ENCODE data around the gene CPLX3.

Gene CPLX3

DNA sequence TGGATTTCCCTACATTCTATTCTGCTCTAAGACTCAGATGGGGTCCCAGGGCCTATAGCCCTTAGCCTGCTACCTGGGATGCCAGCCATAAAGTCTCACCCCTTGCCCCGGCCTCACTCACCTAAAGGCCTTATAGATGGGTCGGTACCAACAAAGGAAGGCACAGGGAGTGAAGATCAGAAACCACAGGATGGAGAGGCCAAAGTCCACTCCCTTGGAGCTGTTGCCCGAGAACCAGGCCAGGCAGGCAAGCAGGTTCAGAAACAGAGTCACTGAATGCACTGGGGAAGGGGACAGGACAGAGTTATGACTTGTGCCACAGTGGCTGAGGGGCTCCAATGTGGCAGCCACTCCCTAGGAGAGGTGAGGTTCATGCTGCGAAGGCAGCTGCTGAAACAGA, 24.0 kb downstream of the CPLX3 start:
- DNase-seq, result no peak

DNA sequence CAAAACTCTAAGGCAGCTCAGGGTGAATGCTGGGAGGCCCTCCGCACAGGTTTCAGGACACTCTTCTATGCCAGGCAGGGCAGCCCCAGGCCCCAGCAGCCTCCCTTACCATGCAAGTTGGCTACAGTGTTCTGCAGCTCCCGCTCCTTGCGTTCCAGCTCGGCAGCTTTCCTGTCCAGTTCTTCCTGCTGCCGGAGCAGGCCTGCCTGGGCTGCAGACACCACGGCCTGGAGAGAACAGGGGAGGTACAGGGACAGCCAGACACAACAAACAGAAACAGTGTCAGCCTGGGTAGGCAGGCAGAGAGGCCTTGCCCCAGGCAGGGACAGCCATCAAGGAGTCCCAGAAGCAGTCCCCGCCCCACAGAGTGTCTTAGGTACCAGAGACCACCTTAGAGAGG, 25.5 kb downstream of the CPLX3 start:
- no peak for DNase-seq

- no peak for DNase-seq
Measured at GRCh38 chr15:74854453-74855022, 28.1 kb downstream of the CPLX3 start.

GRCh38 chr15:74855857-74856256, 29.4 kb downstream of the CPLX3 start:
- no peak for DNase-seq

- no peak for DNase-seq
Measured at GRCh38 chr15:74856537-74856936, 30.1 kb downstream of the CPLX3 start.

DNA sequence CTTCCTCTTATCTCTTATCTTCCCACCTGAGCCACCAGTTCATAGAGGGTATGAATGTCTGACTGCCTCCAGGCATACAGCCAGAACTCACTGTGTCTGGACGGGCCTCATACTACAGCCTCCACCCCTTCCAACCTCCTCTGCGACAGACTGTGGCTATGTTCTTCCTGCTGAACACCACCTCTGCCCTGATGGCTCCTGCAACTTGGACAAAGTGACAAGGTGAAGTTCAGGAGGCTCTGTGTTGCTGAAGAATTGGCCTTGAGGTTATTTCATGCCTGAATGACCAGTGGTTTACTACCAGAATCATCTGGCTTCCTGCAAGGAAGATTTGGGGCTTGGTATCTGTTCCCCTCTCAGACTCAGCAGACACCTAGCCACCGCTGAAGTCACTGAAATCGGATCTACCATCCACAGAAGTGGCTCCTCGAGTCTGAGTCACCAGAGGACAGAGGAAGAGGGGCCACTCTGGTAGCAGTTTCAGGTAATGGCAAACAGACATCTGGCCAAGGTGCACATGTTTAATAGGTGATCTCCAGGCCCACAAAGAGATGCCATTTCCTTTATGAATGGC, 30.7 kb downstream of the CPLX3 start:
- DNase-seq, result no peak

- no peak for DNase-seq
Measured at GRCh38 chr15:74857671-74858368, 31.4 kb downstream of the CPLX3 start.

- no peak for DNase-seq
Measured at GRCh38 chr15:74858369-74858740, 31.9 kb downstream of the CPLX3 start.

DNA sequence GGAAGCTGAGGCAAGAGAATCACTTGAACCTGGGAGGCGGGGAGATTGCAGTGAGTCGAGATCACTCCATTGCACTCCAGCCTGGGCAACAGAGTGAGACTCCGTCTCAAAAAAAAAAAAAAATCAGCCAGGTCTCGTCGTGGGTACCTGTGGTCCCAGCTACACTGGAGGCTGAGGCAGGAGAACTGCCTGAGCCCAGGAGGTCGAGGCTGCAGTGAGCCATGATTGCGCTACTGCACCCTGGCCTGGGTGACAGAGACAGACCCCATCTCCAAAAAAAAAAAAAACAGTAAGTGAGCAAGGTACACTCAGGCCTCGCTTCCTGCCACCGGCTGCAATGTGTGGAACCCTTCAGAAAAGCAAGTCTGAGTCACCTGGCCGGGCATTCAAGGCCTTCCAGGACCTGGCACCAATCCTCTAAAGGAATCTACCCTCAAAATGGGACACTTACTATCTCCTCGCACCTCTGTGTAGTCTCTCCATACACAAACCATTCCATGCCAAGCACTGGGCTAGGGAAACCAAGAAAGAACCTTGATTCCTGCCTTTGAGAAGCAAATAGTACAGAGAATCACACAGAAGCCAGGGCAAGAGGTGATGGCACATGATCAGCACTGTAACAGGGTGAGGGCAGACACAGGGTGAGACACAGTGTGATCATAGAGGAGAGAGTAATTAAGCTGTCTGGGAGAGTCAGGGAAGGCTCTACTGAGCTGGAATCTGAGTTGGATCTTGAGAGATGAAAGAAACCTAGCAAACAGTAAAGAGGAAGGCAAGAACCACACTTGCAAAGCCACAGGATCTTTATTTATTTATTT, 37.0 kb downstream of the CPLX3 start:
- DNase-seq, result no peak

GRCh38 chr15:74864296-74864695, 37.9 kb downstream of the CPLX3 start:
- no peak for DNase-seq

DNA sequence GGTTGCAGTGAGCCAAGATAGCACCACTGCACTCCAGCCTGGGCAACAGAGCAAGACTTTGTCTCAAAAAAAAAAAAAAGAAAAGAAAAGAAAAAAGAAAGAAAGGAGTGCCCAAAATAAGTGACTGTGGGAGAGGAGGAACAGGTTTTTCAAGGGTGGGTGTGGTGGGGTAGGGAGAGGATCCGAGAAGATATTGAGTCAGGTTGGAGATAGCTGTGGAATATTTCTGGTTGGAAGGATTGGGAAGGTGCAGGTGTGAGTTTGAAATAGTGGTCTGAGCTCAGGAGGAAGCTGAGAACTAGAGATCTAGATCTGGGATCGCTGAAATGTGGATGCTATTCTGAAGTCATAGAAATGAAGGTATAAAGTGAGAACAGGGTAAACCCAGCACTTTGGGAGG, 38.9 kb downstream of the CPLX3 start:
- no peak for DNase-seq

GRCh38 chr15:74866090-74866489, 39.7 kb downstream of the CPLX3 start:
- DNase-seq, result no peak

DNA sequence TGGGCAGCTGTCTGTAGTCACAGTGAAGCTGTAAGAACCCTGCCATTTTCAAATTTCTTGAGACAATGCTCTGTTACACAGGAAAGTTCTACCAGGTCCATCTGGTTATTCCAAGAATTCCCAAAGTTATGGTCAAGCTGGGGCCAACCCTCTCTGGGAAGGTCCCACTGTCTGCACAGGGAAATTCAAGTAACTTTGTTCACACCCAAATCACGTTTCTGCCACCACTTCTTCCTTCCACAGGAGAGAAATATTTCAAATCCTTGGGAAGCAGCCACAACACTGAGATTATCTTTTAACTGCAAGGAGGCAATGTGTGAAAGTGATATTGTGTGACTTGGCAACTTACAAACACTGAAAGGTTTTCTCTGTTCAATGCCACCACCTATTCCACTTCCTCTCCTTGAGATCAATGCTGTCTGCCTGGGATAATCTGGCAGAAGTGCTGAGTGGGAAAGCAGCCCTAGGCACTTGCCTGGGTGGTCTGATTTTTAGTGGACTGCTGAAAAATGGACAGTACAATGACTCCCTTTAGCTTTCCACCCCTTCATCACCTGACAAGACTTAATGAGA, 41.1 kb downstream of the CPLX3 start:
- no peak for DNase-seq

DNA sequence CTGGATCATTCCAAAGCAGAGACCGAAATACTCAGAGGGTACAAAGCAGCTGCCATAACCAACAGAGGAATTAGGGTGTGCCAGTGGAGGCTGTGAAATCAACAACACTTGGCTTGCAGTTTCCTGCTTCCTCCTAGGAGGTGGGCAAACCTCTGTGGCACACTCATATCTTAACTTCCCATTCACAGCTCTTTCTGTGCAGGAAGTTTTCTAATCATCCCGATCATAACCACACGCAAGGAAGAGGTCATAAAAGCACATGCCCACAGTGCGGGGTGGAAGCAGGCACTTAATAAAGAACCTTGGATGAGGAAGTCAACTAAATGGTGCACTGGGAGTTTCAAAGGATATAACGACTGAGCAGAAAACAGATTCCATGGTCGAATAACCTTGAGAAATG, 41.6 kb downstream of the CPLX3 start:
- DNase-seq, result no peak

GRCh38 chr15:74869372-74869725, 42.9 kb downstream of the CPLX3 start:
- DNase-seq, result no peak

DNA sequence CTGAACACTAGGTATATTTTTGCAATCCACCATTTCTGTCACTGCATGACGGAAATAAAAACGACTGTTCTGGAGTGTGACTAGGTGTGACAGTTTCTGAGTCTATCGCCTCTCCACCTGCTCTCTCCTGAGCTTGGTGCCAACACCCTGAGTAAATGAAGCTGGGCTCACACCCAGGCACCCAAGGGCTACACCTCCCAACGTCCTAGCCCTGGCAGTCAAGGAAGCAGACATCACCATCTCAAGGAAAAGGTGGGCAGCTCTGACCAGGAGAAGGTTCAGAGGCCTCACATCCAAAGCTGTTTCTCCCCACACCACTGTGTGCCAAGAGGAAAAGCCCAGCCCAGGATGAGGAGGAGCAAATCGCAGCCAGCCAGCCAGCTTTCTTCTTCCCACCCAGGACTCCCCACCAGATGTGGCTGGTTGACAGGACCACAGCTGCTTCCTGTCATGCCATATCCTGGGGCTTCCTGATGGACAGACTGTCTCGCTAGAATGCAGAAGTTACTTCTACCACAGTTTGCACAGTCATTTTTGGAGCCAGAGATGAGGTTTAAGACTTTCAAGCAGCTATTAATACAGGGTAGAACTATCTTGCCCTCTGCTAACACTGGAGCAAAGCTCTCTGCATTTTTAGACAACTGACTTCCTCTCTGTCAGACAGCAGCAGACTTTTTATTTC, 43.4 kb downstream of the CPLX3 start:
- DNase-seq, result no peak

GRCh38 chr15:74870436-74871215, 44.2 kb downstream of the CPLX3 start:
- DNase-seq, result peak; percentile 35

DNA sequence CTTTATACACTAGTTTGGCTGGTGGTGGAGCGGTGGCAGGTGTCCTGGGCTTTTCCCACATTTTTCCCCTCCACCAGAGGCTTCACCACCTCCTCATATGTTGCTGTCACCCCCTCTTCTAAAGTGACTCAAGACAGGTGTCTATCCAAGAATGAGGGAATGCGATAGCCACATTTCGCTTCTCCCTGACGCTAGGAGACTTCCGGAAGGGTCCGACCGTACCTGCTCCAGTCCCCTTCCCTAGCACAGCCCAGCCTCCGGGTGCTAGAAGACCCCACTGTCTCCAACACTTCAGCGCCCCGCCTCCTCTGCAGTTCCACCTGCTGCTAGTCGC, 46.2 kb downstream of the CPLX3 start:
- no peak for DNase-seq

- peak; percentile 98 for DNase-seq
Measured at GRCh38 chr15:74873036-74873755, 46.8 kb downstream of the CPLX3 start, which contains the start of gene SCAMP2. SCAMP2 (minus strand) TSS chr15:74873365; CDS start chr15:74873255, 110 bp downstream.

DNA sequence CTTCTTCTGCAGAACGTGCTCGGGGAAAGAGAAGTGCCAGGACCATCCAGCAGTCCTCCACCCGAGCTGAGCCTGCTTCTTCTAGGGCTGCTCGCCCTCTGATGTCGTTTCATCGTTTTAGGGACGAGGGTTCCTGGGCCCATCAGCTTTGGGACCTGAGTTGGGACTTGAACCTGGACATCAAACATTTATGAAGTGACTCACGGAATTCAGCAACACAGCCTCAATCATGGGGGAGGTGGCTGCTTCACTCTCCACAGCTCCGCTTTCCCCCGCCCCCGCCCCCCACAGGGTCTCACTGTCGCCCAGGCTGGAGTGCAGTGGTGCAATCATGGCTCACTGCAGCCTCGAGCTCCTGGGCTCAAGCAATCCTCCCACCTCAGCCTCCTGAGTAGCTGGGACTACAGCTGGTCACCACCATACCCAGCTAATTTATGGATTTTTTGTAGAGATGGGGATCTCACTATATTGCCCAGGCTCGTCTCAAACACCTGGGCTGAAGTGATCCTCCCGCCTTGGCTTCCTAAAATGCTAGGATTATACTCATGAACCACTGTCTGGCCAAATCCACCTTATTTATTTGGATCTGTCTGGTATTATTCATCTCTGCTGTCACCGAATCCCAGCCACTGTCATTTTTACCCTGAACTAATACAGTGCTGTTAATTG, 47.5 kb downstream of the CPLX3 start:
- DNase-seq, result no peak

GRCh38 chr15:74878273-74878672, 51.8 kb downstream of the CPLX3 start:
- no peak for DNase-seq
